ENCODE measurements around the gene ITGB4.
A peak's percentile ranks its signal among the peaks of the same experiment; 100 is the strongest.

DNA sequence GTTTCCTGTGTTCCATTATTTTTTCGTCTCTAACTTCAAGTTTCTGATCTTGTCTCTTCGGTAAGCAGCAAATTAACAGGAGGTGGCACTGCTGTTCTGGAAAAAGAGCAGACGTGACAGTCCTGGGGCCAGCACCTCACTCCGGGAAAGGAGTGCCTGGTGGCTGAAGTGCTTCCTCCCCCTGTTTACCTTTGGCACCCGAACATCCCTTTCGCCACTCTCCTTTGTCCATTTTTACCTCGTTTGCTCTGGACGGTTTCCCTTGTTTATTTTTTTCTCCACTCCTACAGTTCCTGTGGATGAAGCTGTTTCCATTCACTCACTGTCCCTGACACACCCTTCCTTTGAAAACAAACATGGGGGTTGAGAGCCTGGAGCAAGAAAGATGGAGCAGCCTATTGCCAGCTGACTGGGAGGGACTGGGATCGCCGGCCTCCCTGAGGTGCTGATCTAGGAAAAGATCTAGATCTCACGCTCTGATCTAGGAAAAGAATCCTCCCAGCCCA is 41.5 kb upstream of the ITGB4 start:
- TF ChIP-seq, protein P1, sequence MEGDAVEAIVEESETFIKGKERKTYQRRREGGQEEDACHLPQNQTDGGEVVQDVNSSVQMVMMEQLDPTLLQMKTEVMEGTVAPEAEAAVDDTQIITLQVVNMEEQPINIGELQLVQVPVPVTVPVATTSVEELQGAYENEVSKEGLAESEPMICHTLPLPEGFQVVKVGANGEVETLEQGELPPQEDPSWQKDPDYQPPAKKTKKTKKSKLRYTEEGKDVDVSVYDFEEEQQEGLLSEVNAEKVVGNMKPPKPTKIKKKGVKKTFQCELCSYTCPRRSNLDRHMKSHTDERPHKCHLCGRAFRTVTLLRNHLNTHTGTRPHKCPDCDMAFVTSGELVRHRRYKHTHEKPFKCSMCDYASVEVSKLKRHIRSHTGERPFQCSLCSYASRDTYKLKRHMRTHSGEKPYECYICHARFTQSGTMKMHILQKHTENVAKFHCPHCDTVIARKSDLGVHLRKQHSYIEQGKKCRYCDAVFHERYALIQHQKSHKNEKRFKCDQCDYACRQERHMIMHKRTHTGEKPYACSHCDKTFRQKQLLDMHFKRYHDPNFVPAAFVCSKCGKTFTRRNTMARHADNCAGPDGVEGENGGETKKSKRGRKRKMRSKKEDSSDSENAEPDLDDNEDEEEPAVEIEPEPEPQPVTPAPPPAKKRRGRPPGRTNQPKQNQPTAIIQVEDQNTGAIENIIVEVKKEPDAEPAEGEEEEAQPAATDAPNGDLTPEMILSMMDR (IDR thresholded peaks at IDR 0.05; ENCODE audit: low read depth, low read length) = peak; percentile 25; the same call in 1 of the 2 replicates
- no peak for TF ChIP-seq EZH2phosphoT487 (IDR thresholded peaks at IDR 0.05; ENCODE audit: low read depth)

Measured in OCI-LY3 (cell line).